ENCODE measurements around the gene TGFBR3. TPM values are rescaled to one million over a fixed set of nuclear protein-coding genes. Genes with fewer than 3 reads are reported as not detected.

TGFBR3 gene
- total RNA-seq, 2 donors from 2014 or later, result 60.8 to 62.4 TPM

DNA sequence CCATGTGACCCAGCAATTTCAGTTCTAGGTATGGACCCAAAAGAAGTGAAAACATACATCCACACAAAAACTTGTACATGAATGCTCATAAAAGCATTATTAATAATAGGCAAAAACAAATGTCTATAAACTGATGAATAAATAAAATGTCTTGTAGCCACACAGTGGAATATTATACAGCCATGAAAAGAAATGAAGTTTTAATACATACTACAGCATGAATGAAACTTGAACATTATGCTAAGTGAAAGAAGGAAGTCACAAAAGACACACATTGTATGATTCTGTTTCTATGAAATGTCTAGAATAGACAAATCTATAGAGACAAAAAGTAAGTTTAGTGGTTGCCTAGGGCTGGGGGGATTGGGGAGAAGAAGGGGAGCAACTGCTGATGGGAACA lies 255.1 kb downstream of the TGFBR3 start:
- H3K27me3 ChIP-seq (replicated peaks; ENCODE audit: insufficient read depth), result no peaks in the 10 kb centered on the region
- no peaks in the 10 kb centered on the region for H3K4me1 ChIP-seq (ENCODE audit: control insufficient read depth in 1 of 2, low read depth in 2 of 2)
- H3K36me3 ChIP-seq, result no peaks in the 10 kb centered on the region
- H3K4me3 ChIP-seq, result no peak overlapping the region
- ATAC-seq (ENCODE audit: insufficient number of reproducible peaks, low FRiP score, low read depth), result no peak
- DNase-seq (ENCODE audit: low spot score), result no peak
- H3K27ac ChIP-seq, result no peak overlapping the region
- TF ChIP-seq, protein P1, sequence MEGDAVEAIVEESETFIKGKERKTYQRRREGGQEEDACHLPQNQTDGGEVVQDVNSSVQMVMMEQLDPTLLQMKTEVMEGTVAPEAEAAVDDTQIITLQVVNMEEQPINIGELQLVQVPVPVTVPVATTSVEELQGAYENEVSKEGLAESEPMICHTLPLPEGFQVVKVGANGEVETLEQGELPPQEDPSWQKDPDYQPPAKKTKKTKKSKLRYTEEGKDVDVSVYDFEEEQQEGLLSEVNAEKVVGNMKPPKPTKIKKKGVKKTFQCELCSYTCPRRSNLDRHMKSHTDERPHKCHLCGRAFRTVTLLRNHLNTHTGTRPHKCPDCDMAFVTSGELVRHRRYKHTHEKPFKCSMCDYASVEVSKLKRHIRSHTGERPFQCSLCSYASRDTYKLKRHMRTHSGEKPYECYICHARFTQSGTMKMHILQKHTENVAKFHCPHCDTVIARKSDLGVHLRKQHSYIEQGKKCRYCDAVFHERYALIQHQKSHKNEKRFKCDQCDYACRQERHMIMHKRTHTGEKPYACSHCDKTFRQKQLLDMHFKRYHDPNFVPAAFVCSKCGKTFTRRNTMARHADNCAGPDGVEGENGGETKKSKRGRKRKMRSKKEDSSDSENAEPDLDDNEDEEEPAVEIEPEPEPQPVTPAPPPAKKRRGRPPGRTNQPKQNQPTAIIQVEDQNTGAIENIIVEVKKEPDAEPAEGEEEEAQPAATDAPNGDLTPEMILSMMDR (IDR thresholded peaks at IDR 0.05), result no peak
- H3K9me3 ChIP-seq, result no peaks in the 10 kb centered on the region

Other genes starting within 250 kb of the TGFBR3 start
- gene BRDT, start 63.2 kb upstream of the TGFBR3 start, total RNA-seq, result not detected
- gene EPHX4, start 143.8 kb upstream of the TGFBR3 start, total RNA-seq, result under 1 TPM in 1 of 2 donors, not detected in 1; 0.41 TPM
- gene SETSIP, start 189.3 kb upstream of the TGFBR3 start, total RNA-seq, result not detected
- 10 to 100 TPM in 1 of 2 donors, 1 to 10 TPM in 1; 3.8 to 12.9 TPM for gene BTBD8, start 194.2 kb upstream of the TGFBR3 start, total RNA-seq